IPS-NIHi7 (cell line): Measurements from ENCODE around the gene CCND3.
A peak's percentile ranks its signal among the peaks of the same experiment; 100 is the strongest.

Experiments used
- DNase-seq: peaks from one replicate; pipeline ENCODE4 v3.0.0; 2012; ENCODE audit warnings: mixed read lengths; ENCODE audit errors: extremely low spot score

The CCND3 gene

DNA sequence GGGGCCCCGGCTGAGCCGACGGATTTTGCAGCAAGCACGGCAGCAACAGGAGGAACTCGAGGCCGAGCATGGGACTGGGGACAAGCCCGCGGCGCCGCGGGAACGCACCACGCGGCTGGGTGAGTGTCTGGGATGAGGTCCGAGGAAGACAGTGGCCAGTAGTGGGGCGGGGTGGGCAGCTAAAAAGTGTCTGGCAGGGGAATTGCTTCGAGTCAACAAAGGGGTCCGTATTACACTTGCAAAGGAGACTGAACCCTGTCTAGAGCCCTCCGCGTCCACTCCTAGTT is 20.0 kb downstream of the CCND3 start:
- DNase-seq: peak; percentile 42

GRCh38 chr6:41920921-41921711 is 20.5 kb downstream of the CCND3 start, which contains the start of the genes BYSL and MED20:
BYSL (plus strand) TSS chr6:41921499; CDS start chr6:41921563, 64 bp downstream.
MED20 (minus strand) TSS chr6:41921139; CDS start chr6:41921018, 121 bp downstream.
- DNase-seq: peak; percentile 95

- DNase-seq: no peak
These were observed 24.1 kb downstream of the CCND3 start for GRCh38 chr6:41917528-41917927.

DNA sequence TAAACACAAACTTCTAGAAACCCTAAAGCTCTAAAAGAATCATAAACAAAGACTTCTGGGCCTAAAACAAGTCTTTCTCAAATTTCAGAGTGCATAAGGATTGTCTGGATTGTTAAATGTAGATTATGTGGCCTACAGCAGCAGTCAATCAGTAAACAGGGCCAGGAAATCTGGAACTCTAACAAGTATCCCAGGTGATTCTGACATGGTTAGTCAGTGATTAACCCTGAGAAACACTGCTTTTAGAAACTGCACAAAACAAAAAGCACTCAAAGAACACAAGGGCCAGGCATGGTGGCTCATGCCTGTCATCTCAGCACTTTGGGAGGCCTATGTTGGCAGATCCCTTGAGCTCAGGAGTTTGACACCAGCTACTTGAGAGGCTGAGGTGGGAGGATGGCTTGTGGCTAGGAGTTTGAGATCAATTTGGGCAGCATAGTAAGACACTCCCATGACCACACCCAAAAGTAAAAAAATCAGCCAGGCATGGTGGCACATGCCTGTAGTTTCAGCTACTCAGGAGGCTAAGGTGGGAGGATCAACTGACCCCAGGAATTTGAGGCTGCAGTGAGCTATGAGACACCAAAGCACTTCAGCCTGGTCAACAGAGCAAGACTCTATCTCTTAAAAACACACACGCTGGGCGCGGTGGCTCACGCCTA is 26.6 kb downstream of the CCND3 start:
- DNase-seq: no peak

GRCh38 chr6:41914343-41914742 is 27.3 kb downstream of the CCND3 start:
- DNase-seq: no peak

DNA sequence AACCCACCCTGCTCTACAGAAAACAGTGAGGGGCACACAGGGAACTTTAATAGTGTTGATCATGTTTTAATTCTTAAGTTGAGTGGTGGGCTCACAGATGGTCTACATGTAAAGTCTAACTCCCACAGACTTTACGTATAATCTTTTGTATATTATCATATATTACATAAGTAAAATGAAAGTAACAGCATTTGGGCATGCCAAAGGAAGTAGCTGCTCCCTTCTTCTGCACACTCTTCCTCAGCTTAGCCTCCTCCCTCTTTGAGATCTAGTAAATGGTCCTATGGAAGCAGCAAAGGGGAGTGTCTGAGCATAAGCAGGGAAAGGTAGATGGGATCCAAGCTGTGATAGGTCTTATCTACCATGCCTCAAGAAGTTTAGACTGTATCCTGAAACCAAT is 31.9 kb downstream of the CCND3 start:
- no peak for DNase-seq

- peak; percentile 58 for DNase-seq
These were observed 39.6 kb downstream of the CCND3 start for GRCh38 chr6:41901882-41902519.

DNA sequence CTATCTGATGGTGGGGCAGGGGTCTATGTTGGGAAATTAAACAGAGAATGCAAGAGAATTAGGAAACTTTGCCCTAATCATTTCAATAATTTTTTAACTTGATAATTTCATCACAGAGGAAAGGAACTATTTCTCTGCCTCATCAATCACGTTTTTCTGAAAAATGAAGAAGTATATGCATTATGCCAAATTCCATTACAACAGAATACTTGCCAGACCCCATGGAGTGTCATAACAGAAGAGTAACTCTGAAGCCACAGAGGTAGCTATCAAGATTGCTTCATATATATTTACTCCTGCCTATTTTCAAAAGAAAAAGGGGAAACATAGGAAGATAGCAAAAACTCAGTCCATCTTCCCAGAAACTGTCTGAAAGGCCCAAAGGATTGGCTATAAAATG is 40.7 kb downstream of the CCND3 start:
- no peak for DNase-seq

DNA sequence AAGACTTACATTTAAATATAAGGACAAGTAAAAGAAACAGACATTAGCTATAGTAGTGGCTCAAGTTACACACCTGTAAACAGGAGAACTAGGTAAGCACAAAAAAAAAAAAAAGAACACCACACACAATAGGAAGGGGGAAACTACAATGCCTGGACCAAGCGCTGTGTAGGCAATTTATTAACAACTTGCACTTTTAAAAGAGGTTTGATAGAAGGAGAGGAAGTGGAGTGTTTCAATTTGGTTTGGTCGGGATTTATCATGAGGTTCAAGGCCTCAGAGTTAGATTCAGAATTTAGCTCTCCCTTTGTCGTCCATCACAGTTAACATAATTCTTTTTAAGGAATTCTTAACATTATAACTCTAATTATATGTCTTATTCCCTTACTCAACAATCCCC is 45.3 kb downstream of the CCND3 start:
- no peak for DNase-seq

DNA sequence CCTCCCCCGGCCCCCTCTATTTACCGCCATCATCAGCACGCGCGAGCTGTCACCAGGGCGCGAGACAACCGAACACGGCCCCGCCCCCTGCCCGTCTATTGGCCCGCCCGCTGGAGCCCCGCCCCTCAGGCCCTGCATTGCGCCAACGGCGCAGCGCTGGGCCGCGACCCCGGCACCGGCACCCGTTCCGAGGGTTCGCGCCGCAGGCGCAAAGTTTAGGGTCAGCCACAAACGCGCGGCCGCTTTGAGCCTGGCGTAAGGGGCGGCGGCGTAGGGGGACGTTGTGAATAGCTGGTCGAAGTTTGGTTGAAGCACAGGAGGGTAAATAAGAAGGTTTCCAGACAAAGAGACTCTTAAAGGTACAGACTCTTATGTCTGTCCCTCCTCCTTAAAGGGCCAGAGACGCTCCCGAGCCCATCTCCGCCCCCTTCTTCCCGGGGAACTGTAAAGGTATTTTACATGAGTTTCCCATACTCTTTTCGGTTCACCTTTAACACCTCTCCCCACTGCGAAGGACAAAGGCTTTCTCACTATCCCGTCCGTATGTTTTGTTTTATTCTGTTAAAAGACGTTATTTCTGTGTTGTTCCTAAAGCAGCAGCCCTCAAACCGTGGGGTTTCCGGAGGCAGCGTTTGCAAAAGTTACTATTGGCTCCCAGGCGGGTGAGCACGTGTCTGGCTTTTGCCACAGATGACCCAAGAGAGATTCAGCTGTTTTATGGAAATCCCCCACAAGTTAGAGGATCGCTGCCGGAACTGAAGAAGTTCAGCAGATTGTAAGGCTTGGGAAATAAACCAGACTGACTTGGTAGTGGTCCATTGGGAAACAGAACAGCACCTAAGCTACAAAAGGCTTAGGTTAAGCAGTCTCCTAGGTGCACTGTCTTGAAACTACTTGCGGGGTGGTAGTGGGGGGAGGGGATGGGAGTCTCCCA is 46.0 kb downstream of the CCND3 start, which contains the start of gene USP49:
USP49 (minus strand) TSS at position 76 of the 934 bp plus-strand sequence. CDS start 88,392 bp downstream, outside the sequence.
- DNase-seq: peak; percentile 95

- no peak for DNase-seq
These were observed 47.0 kb downstream of the CCND3 start for GRCh38 chr6:41894366-41895299.

GRCh38 chr6:41892921-41893564 is 48.6 kb downstream of the CCND3 start:
- no peak for DNase-seq

DNA sequence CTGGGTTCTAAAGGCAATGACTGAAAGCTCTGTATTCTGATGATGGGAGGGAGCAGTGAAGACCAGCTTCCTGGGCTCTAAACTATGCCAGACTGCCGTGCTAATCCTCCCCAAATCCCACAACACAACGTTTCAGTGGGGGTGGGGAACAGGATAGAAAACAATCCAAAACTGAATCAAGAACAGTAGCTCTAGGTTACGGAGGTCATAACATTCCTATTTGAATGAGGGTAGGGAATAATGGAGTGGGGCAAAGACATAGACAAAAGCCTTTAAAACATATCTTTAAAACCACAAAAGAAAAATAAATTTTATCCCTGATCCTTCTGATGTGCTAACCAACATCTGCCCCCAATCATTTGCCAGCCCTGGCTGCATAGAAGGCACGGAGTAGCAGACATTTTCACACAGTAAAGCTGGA is 54.3 kb downstream of the CCND3 start:
- no peak for DNase-seq

GRCh38 chr6:41885930-41886329 is 55.7 kb downstream of the CCND3 start:
- no peak for DNase-seq

DNA sequence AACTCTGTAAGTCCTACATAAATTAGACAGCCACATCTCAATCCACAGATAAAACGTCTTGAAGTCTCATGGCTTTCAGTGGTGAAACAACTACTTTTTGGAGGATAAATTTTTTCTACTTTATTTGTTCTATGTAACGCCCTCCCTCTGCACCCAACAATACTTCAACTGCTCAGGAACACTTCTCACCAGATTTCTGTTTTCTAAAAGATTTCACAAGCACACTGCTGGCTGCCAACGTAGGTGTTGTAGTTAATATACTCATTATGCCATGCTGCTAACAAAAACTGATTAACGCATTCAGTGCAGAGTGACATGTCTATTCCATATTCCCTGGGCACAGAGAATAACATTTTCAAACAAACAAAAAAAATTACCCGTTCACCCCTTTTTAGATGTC is 56.7 kb downstream of the CCND3 start:
- DNase-seq: no peak
